H1 (cell line): ENCODE results near the gene MFAP5.

Source experiments
- ASH2L ChIP-seq: fragments of 200-600, 300-600 bp; sonication (generic); IDR thresholded peaks from one replicate; pipeline ENCODE4 v1.7.1; 2017; ENCODE audit warnings: low read length
- CEBPB ChIP-seq: IDR thresholded peaks from 2 replicates; pipeline ENCODE4 v1.6.1; 2012; ENCODE audit warnings: low read depth, low read length
- CTCF ChIP-seq, 3 experiments: IDR thresholded peaks; 1 replicate in 2 of 3; 2 replicates in 1 of 3; pipeline versions ENCODE4 v1.5.1 to v1.6.1; 2011; ENCODE audit warnings: low read length in 3 of 3, mild to moderate bottlenecking in 3 of 3, inconsistent platforms in 2 of 3, low read depth in 1 of 3, moderate library complexity in 1 of 3; ENCODE audit not compliant: insufficient read depth in 1 of 3; ENCODE audit errors: control extremely low read depth in 1 of 3
- EGR1 ChIP-seq: IDR thresholded peaks from 2 replicates; pipeline ENCODE4 v1.6.1; 2011; ENCODE audit warnings: low read depth, low read length, borderline replicate concordance
- EP300 ChIP-seq, 2 experiments: IDR thresholded peaks; 1 replicate in 1 of 2; 2 replicates in 1 of 2; pipeline ENCODE4 v1.6.1; 2011 to 2012; ENCODE audit warnings: low read depth in 2 of 2, low read length in 2 of 2, mild to moderate bottlenecking in 2 of 2, borderline replicate concordance in 1 of 2, inconsistent platforms in 1 of 2, moderate library complexity in 1 of 2
- GTF2F1 ChIP-seq: IDR thresholded peaks from 2 replicates; pipeline ENCODE4 v1.6.1; 2012; ENCODE audit warnings: low read depth, low read length, improper control_type of control experiment, borderline replicate concordance
- MAFK ChIP-seq: IDR thresholded peaks from 2 replicates; pipeline ENCODE4 v1.6.1; 2012; ENCODE audit warnings: low read depth, mild to moderate bottlenecking, improper control_type of control experiment, low read length
- POLR2A ChIP-seq, 2 experiments: IDR thresholded peaks; 1 replicate in 1 of 2; 2 replicates in 1 of 2; pipeline ENCODE4 v1.6.1; 2011; ENCODE audit warnings: low read depth in 2 of 2, low read length in 2 of 2, mild to moderate bottlenecking in 2 of 2; ENCODE audit errors: control extremely low read depth in 1 of 2
- POLR2AphosphoS5 ChIP-seq: IDR thresholded peaks from 2 replicates; pipeline ENCODE4 v1.6.1; 2011; ENCODE audit warnings: low read depth, low read length
- RNF2 ChIP-seq: fragments of 200-900, 300-1000 bp; sonication (generic); IDR thresholded peaks from 2 replicates; pipeline ENCODE4 v1.7.1; 2016; ENCODE audit warnings: borderline replicate concordance, low read depth, mild to moderate bottlenecking, antibody characterized with exemption, low read length; ENCODE audit not compliant: poor library complexity, severe bottlenecking; ENCODE audit errors: missing control alignments
- RXRA ChIP-seq: IDR thresholded peaks from 2 replicates; pipeline ENCODE4 v1.6.1; 2011; ENCODE audit warnings: low read depth, mild to moderate bottlenecking, low read length, moderate library complexity; ENCODE audit not compliant: insufficient read depth

- TF ChIP-seq POLR2AphosphoS5: no peak
- TF ChIP-seq CTCF (IDR thresholded peaks at IDR 0.05; ENCODE audit: control extremely low read depth in 1 of 3, insufficient read depth in 1 of 3, low read depth in 1 of 3, low read length in 3 of 3): peak in 1 of 3 experiments; percentile 41; a peak in 2 of 4 replicates
- no peak for TF ChIP-seq EP300 (IDR thresholded peaks at IDR 0.05; ENCODE audit: borderline replicate concordance in 1 of 2, low read depth in 2 of 2, low read length in 2 of 2)
- TF ChIP-seq GTF2F1: no peak
- no peak for TF ChIP-seq POLR2A (IDR thresholded peaks at IDR 0.05; ENCODE audit: control extremely low read depth in 1 of 2, low read depth in 2 of 2, low read length in 2 of 2)
- TF ChIP-seq RXRA: no peak
- no peak for TF ChIP-seq RNF2
- no peak for TF ChIP-seq EGR1
- no peak for TF ChIP-seq CEBPB
- TF ChIP-seq ASH2L: no peak
- no peak for TF ChIP-seq MAFK
Measured at GRCh38 chr12:8603856-8604255, 58.8 kb downstream of the MFAP5 start.
